LNCAP (cell line): ENCODE measurements around the gene MEF2A.
A peak's percentile ranks its signal among the peaks of the same experiment; 100 is the strongest.

Source experiments
- CTCF ChIP-seq: fragments of 450-650 bp; IDR thresholded peaks from 2 replicates; pipeline ENCODE4 v1.5.1; 2017; ENCODE audit warnings: mild to moderate bottlenecking

Gene MEF2A

GRCh38 chr15:99728916-99729315 is 163.1 kb downstream of the MEF2A start:
- no peak for TF ChIP-seq CTCF

GRCh38 chr15:99729327-99729726 is 163.5 kb downstream of the MEF2A start:
- no peak for TF ChIP-seq CTCF

DNA sequence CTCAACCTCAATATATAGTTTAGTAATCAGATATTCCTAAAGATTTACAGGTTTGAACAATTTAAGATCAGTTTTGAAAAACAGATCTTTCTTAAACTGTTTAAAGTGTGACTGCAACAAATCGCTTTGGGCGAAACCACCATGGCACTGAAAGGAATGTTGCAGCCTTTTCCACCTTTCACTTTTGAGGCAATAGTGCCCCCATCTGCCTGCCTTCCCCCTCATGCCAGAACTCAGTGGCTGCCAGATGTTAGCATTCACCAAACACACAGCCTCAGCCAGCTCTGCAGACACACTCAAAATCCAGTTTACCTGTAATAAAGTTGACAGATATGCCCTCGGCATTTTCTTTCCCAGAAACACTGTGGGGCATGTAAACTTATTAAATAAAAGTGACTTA is 164.1 kb downstream of the MEF2A start:
- peak; percentile 51 for TF ChIP-seq CTCF

- no peak for TF ChIP-seq CTCF
These were observed 165.7 kb downstream of the MEF2A start for GRCh38 chr15:99731336-99732123.

GRCh38 chr15:99732124-99732750 is 166.5 kb downstream of the MEF2A start:
- no peak for TF ChIP-seq CTCF

DNA sequence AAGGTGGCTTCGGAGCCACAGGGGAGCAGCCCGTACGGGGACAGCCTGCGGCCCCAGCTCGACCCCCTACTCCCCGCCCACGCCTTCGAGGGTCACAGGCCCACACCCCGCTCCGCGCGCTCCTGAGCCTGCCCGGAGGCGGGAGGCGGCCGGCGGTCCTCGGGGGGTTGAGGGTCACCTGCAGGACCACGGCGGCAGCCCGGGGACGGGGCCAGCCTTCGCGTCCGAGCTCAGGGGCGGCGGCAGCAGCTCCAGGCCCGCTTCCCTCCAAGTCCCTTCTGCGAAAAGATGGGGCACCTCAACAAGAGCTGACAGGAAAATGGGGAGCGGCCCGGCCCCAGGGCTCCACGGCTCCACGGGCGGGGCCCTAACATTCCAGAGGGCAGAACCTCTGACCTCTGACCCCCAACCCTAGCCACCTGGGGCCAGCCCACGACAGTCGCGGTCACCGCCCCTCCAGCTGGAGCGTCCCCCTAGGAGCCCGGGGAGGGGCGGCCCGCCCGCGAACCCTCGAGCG is 167.0 kb downstream of the MEF2A start:
- no peak for TF ChIP-seq CTCF

DNA sequence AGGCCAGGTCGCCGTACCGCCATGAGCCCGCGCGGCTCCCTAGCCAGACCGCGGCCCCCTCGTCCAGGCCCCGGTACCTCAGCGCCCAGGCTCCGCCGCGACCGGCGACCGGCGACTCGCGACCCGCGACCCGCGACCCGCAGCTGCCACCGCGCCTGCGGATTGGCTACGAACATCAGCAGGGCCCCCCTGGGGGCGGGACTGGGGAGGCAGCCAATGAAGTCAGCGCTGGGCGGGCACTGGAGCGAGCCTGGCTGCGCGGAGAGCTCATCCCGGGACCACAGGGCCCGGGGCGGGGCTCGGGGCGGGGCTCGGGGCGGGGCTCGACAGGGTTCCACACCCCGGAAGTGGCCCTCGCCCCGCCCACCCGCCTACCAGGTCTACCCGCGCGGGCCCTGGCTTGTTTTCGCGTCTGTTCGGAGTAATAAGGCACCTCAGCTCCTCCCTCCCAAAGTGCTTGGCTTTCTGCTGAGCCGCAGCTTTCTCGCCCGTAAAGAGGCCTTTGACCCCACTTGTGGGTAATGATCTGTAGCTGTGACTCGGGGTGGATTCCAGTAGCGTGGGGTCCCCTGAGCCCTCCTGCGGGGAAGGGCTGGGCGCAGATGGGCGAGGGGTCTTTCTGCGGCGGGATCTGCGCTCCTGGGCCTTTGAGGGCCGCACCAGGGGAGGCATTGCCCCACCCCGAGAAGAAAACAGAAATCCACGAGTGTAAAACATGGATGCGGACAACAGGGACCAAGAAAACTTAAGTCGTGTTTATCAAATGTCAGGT is 167.7 kb downstream of the MEF2A start, which contains the start of gene LYSMD4:
Gene LYSMD4, minus strand, starts transcription at position 170 of the 772 bp plus-strand sequence. CDS start 1,438 bp downstream, outside the sequence.
- TF ChIP-seq CTCF, result no peak
